Nephron (organoid): ENCODE results near the gene KLHL29.
A peak's percentile ranks its signal among the peaks of the same experiment; 100 is the strongest.

Experiments used
- H3K27ac Mint-ChIP-seq, 3 experiments: 2 replicates each; pipeline ENCODE4 v1.8.0; 2020; ENCODE audit warnings: mixed read lengths in 3 of 3, mild to moderate bottlenecking in 2 of 3, moderate library complexity in 1 of 3
- H3K27me3 Mint-ChIP-seq: 2 replicates; pipeline ENCODE4 v1.8.0; 2021; ENCODE audit warnings: low read depth, mild to moderate bottlenecking, moderate library complexity, mixed read lengths
- H3K36me3 Mint-ChIP-seq: 2 replicates; pipeline ENCODE4 v1.8.0; 2020; ENCODE audit warnings: low read depth, mixed read lengths
- H3K4me1 Mint-ChIP-seq: 2 replicates; pipeline ENCODE4 v1.8.0; 2020; ENCODE audit warnings: mixed read lengths
- H3K4me3 Mint-ChIP-seq, 3 experiments: 2 replicates each; pipeline ENCODE4 v1.8.0; 2020; ENCODE audit warnings: mild to moderate bottlenecking in 3 of 3, mixed read lengths in 3 of 3, moderate library complexity in 2 of 3
- H3K9me3 Mint-ChIP-seq: 2 replicates; pipeline ENCODE4 v1.8.0; 2020; ENCODE audit warnings: mixed read lengths
- TF ChIP-seq, protein P1 (sequence below), 3 experiments: fragments of 200-600 bp; sonication (generic); IDR thresholded peaks; one replicate each; pipeline ENCODE4 v1.5.0; 2021; ENCODE audit warnings: antibody characterized with exemption in 3 of 3; ENCODE audit not compliant: unreplicated experiment in 3 of 3

The KLHL29 gene

DNA sequence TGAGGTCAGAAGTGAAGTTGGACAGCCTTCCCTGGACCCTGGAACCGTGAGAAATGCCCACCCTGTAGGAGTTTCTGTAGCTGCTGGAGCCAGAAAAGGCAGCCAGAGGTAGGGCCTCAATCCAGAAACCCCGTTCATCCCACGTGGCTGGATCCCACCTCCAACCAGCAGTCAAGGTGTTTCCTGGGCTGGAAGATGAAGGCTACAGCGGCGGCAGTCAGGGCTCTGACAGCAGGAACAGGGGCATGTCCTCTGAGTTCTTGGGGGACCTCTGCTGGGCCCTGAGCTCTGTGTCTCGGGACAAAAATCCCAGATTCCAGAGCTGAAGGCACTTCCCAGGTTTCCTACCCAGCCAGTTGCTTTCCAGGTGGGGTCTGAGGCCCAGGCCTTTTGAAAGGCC, 218.2 kb downstream of the KLHL29 start:
- Mint-ChIP-seq H3K4me3 (no peak overlapping the region), H3K9me3 (peaks cover 3% of the 10 kb centered on the region)

GRCh38 chr2:23603581-23603980, 218.6 kb downstream of the KLHL29 start:
- H3K36me3 Mint-ChIP-seq: no peaks in the 10 kb centered on the region
- H3K4me3 Mint-ChIP-seq: no peak overlapping the region
- peaks cover 7% of the 10 kb centered on the region for H3K27me3 Mint-ChIP-seq
- H3K9me3 Mint-ChIP-seq: peaks cover 3% of the 10 kb centered on the region
- TF ChIP-seq, protein P1, sequence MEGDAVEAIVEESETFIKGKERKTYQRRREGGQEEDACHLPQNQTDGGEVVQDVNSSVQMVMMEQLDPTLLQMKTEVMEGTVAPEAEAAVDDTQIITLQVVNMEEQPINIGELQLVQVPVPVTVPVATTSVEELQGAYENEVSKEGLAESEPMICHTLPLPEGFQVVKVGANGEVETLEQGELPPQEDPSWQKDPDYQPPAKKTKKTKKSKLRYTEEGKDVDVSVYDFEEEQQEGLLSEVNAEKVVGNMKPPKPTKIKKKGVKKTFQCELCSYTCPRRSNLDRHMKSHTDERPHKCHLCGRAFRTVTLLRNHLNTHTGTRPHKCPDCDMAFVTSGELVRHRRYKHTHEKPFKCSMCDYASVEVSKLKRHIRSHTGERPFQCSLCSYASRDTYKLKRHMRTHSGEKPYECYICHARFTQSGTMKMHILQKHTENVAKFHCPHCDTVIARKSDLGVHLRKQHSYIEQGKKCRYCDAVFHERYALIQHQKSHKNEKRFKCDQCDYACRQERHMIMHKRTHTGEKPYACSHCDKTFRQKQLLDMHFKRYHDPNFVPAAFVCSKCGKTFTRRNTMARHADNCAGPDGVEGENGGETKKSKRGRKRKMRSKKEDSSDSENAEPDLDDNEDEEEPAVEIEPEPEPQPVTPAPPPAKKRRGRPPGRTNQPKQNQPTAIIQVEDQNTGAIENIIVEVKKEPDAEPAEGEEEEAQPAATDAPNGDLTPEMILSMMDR (IDR thresholded peaks at IDR 0.05; ENCODE audit: unreplicated experiment in 3 of 3): no peak
- H3K4me1 Mint-ChIP-seq: peaks cover 24% of the 10 kb centered on the region
- no peak overlapping the region for H3K27ac Mint-ChIP-seq

More for the DNA sequence above, 218.2 kb downstream of the KLHL29 start:
- TF ChIP-seq, protein P1 (IDR thresholded peaks at IDR 0.05; ENCODE audit: unreplicated experiment in 3 of 3): no peak
- Mint-ChIP-seq H3K27me3 (peaks cover 7% of the 10 kb centered on the region), H3K4me1 (peaks cover 25% of the 10 kb centered on the region), H3K36me3 (no peaks in the 10 kb centered on the region), H3K27ac (no peak overlapping the region)

GRCh38 chr2:23604731-23605130, 219.8 kb downstream of the KLHL29 start:
- H3K4me3 Mint-ChIP-seq: no peak overlapping the region
- no peak overlapping the region for H3K27ac Mint-ChIP-seq
- H3K4me1 Mint-ChIP-seq: peaks cover 20% of the 10 kb centered on the region
- H3K9me3 Mint-ChIP-seq: peaks cover 12% of the 10 kb centered on the region
- H3K36me3 Mint-ChIP-seq: peaks cover 6% of the 10 kb centered on the region
- peaks cover 5% of the 10 kb centered on the region for H3K27me3 Mint-ChIP-seq
- TF ChIP-seq, protein P1 (IDR thresholded peaks at IDR 0.05; ENCODE audit: unreplicated experiment in 3 of 3): no peak

GRCh38 chr2:23605236-23605635, 220.3 kb downstream of the KLHL29 start:
- TF ChIP-seq, protein P1 (IDR thresholded peaks at IDR 0.05; ENCODE audit: unreplicated experiment in 3 of 3): no peak
- Mint-ChIP-seq H3K4me1 (peaks cover 15% of the 10 kb centered on the region), H3K36me3 (peaks cover 6% of the 10 kb centered on the region), H3K27ac (peak overlapping the region in 1 of 3 experiments; percentile 41), H3K9me3 (peaks cover 12% of the 10 kb centered on the region), H3K4me3 (no peak overlapping the region), H3K27me3 (peaks cover 3% of the 10 kb centered on the region)

GRCh38 chr2:23606196-23606595, 221.2 kb downstream of the KLHL29 start:
- H3K27me3 Mint-ChIP-seq: peaks cover 3% of the 10 kb centered on the region
- TF ChIP-seq, protein P1 (IDR thresholded peaks at IDR 0.05; ENCODE audit: unreplicated experiment in 3 of 3): no peak
- H3K9me3 Mint-ChIP-seq: peaks cover 19% of the 10 kb centered on the region
- no peak overlapping the region for H3K4me3 Mint-ChIP-seq
- H3K27ac Mint-ChIP-seq: peak overlapping the region in 2 of 3 experiments; percentile 21 to 46
- peaks cover 11% of the 10 kb centered on the region for H3K4me1 Mint-ChIP-seq
- H3K36me3 Mint-ChIP-seq: peaks cover 15% of the 10 kb centered on the region

GRCh38 chr2:23606968-23607367, 222.0 kb downstream of the KLHL29 start:
- peaks cover 26% of the 10 kb centered on the region for H3K9me3 Mint-ChIP-seq
- peaks cover 10% of the 10 kb centered on the region for H3K4me1 Mint-ChIP-seq
- H3K27me3 Mint-ChIP-seq: peaks cover 3% of the 10 kb centered on the region
- no peak overlapping the region for H3K27ac Mint-ChIP-seq
- H3K36me3 Mint-ChIP-seq: peaks cover 22% of the 10 kb centered on the region
- TF ChIP-seq, protein P1 (IDR thresholded peaks at IDR 0.05; ENCODE audit: unreplicated experiment in 3 of 3): no peak
- no peak overlapping the region for H3K4me3 Mint-ChIP-seq
